Measurements from ENCODE around the gene HECW1.

HECW1 gene

GRCh38 chr7:43542716-43543115 is 430.3 kb downstream of the HECW1 start:
- no peak overlapping the region for H3K4me3 ChIP-seq
- H3K27ac ChIP-seq = no peak overlapping the region
- TF ChIP-seq CTCF (IDR thresholded peaks at IDR 0.05) = no peak
- no peak for DNase-seq
- no peaks in the 10 kb centered on the region for H3K4me1 ChIP-seq
- peaks cover 0 to 10% (median 0%) of the 10 kb centered on the region in 3 donors for H3K9me3 ChIP-seq
- intact Hi-C loops (cut with DNase I; ENCODE audit: low total_unique reads) = no loop called here
- H3K27me3 ChIP-seq = no peaks in the 10 kb centered on the region
- H3K36me3 ChIP-seq = no peaks in the 10 kb centered on the region

GRCh38 chr7:43546231-43546630 is 433.8 kb downstream of the HECW1 start:
- Histone ChIP-seq H3K9me3 (peaks cover 0 to 10% (median 0%) of the 10 kb centered on the region in 3 donors), H3K27ac (no peak overlapping the region), H3K27me3 (no peaks in the 10 kb centered on the region), H3K36me3 (no peaks in the 10 kb centered on the region), H3K4me1 (no peaks in the 10 kb centered on the region), H3K4me3 (no peak overlapping the region)
- no peak for DNase-seq
- no peak for TF ChIP-seq CTCF (IDR thresholded peaks at IDR 0.05)
- intact Hi-C loops (cut with DNase I; ENCODE audit: low total_unique reads) = no loop called here

- TF ChIP-seq CTCF (IDR thresholded peaks at IDR 0.05) = no peak
- no peaks in the 10 kb centered on the region for H3K4me1 ChIP-seq
- DNase-seq = no peak
- no peak overlapping the region for H3K27ac ChIP-seq
- intact Hi-C loops (cut with DNase I; ENCODE audit: low total_unique reads) = no loop called here
- peaks cover 0 to 10% (median 0%) of the 10 kb centered on the region in 3 donors for H3K9me3 ChIP-seq
- no peaks in the 10 kb centered on the region for H3K36me3 ChIP-seq
- H3K4me3 ChIP-seq = no peak overlapping the region
- no peaks in the 10 kb centered on the region for H3K27me3 ChIP-seq
Measured at GRCh38 chr7:43550427-43550826, 438.0 kb downstream of the HECW1 start.

- H3K27me3 ChIP-seq = peaks cover 0 to 9% of the 10 kb centered on the region in 2 donors
- DNase-seq = no peak
- H3K4me3 ChIP-seq = no peak overlapping the region
- intact Hi-C loops (cut with DNase I; ENCODE audit: low total_unique reads) = no loop called here
- no peak for TF ChIP-seq CTCF (IDR thresholded peaks at IDR 0.05)
- peaks cover 0 to 3% (median 0%) of the 10 kb centered on the region in 3 donors for H3K9me3 ChIP-seq
- H3K36me3 ChIP-seq = no peaks in the 10 kb centered on the region
- H3K27ac ChIP-seq = no peak overlapping the region
- H3K4me1 ChIP-seq = no peaks in the 10 kb centered on the region
Measured at GRCh38 chr7:43552122-43552521, 439.7 kb downstream of the HECW1 start.

GRCh38 chr7:43553999-43554398 is 441.6 kb downstream of the HECW1 start:
- no peak for TF ChIP-seq CTCF (IDR thresholded peaks at IDR 0.05)
- Histone ChIP-seq H3K27me3 (peaks cover 0 to 9% of the 10 kb centered on the region in 2 donors), H3K4me1 (no peaks in the 10 kb centered on the region), H3K36me3 (no peaks in the 10 kb centered on the region), H3K9me3 (no peaks in the 10 kb centered on the region), H3K4me3 (no peak overlapping the region), H3K27ac (no peak overlapping the region)
- intact Hi-C loops (cut with DNase I; ENCODE audit: low total_unique reads) = no loop called here
- no peak for DNase-seq

GRCh38 chr7:43554423-43554822 is 442.0 kb downstream of the HECW1 start:
- H3K27ac ChIP-seq = no peak overlapping the region
- intact Hi-C loops (cut with DNase I; ENCODE audit: low total_unique reads) = no loop called here
- H3K27me3 ChIP-seq = peaks cover 0 to 9% of the 10 kb centered on the region in 2 donors
- H3K9me3 ChIP-seq = no peaks in the 10 kb centered on the region
- H3K4me3 ChIP-seq = no peak overlapping the region
- TF ChIP-seq CTCF (IDR thresholded peaks at IDR 0.05) = no peak
- no peaks in the 10 kb centered on the region for H3K36me3 ChIP-seq
- no peaks in the 10 kb centered on the region for H3K4me1 ChIP-seq
- DNase-seq = no peak
